ENCODE results near the gene IRX4.

IRX4 gene

GRCh38 chr5:1835431-1835830, 47.3 kb downstream of the IRX4 start:
- DNase-seq: no peak

GRCh38 chr5:1834721-1835429, 47.9 kb downstream of the IRX4 start:
- DNase-seq: no peak

DNA sequence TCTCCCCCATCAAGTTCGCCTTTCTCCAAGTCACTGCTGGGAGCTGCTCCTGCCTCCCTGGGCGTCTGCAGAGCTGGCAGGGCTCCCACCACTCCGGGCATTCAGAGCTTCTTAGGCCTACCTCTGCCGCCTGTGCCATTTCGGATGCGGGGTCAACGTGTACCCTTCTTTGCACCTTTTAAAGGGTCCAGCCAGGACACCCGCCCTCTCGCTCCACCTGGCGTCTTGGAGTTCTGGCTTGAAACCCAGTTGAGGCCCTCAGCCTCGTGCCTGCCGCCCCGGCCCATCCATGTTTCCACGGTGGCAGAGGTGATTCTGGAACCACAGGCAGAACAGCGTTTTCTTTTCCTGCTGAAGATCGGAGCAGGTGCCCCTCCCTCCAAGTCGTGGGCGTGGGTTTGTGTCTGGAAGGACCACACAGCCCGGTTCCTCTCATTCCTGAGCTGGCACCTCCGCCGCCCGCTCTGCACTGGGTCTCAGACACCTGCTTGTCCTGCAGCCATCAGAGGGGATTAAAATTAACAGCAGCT, 48.6 kb downstream of the IRX4 start:
- DNase-seq: no peak

DNA sequence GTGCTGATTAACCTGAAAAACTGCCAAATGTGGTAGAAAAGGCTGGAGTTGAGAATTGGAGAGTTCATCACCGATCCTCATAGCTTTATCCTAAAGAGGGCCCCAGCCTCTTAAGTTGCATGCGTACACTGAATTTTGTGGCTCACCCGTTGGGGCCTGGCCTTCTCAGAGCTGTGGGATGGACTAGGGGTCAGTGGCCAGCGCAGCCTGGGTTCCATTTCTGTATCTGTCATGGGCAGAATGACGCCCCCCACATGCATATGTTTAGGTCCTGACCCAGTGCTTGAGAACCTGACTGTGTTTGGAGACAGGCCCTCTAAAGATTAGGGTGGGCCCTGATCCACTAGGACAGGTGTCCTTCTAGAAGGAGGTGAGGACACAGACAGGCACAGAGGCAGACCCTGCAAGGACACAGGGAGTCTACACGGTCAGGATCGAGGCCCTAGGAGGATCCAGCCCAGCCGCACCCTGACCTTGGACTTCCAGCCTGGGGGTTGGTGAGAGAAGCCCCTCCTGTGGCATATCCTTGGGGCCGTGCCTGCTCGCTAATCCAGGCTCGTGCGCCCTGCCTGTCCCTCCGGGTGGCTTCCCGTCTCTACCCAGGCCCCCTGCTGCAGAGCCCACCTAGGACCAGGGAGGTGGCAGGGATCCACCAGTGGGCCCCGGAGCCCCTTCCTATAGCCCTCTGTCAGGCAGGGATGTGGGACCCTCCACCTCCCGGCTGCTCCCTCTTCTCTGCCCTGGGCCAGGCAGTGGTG, 49.3 kb downstream of the IRX4 start:
- no peak for DNase-seq

DNA sequence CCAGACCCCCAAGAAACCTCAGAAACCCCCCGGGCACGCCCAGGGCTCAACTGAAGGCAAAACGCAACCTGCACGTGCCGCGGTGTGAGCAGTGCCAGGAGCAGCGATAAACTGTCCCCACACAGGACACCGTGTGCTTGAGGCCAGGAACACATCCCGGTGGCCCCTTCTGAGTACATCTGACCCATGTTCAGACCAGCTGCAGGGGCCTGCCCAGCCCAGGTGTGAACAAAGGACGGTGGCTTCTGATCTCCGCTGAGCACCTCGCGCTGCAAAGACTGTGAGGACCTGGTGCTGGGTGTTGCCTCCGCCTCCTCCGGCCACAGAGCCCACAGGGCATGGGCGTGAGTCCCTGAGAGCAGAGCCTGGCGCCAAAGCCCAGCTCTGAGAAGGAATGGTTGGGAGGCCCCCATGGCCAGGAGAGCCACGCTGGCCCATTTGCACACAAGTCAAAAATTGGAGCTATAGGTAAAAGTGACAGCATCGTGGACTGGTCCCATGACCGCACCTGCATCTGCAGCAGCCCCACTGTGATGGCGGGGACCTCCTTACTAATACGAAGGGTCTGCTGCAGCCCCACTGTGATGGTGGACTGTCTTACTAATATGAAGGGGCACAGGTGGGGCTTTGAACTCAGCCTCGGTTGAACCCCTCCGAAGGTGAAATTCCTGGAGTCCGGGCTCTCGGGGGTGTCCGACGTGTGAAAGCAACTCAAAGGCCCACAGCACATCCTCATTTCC, 50.0 kb downstream of the IRX4 start:
- no peak for DNase-seq

DNA sequence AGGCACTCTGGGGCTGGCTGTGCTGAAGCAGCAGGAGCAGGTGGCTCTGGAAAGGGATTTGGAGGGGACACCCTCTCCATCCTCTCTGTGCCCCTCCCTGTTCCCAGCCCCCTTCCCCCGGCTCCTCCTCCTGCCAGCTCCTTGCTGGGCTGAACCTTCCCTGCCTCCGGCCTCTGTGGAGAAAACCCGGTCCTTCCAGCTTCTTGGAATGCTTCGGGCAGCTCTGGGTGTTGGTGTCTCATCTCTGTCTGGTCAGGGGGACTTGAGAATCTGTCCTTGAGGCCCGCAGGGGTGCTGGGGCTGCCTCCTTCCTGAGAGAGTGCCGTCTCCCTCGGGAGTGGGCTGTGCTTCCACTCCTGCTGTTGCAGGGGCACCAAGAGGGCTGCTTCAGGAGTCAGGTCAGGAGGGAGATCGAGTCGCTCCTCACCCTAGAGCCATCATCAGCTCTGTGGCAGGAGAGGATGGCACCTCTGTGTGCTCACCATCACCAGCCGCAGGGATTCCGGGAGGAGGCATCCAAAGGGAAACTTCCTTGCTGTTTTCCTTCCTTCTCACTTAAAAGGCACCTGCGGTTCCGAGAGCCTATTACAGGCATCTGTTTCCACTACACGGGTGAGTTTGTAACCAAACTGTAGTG, 50.9 kb downstream of the IRX4 start:
- no peak for DNase-seq

- DNase-seq: no peak
Measured at GRCh38 chr5:1831257-1831656, 51.5 kb downstream of the IRX4 start.

- DNase-seq: no peak
Measured at GRCh38 chr5:1830571-1831228, 52.0 kb downstream of the IRX4 start.

- no peak for DNase-seq
Measured at GRCh38 chr5:1827886-1828397, 54.8 kb downstream of the IRX4 start.

Data from suppressor macrophage treated with lipopolysaccharide for 4 hours (primary cell).